NOMO-1 (cell line): ENCODE results near the gene KCNA1.
"Not testable (repeated sequence)": the region's sequence is repeated elsewhere in the genome, so short reads cannot be mapped to it uniquely, and the experiment has no call there.

Experiments used
- DNase-seq, 2 experiments: peaks; one replicate each; lab custom pipeline; 2025; ENCODE audit not compliant: unreplicated experiment in 2 of 2; lab: John Stamatoyannopoulos, UW

Gene KCNA1

GRCh38 chr12:4909734-4910501 lies at the start of gene KCNA1:
Gene KCNA1, plus strand, starts transcription at chr12:4909905. Its CDS starts 1,474 bp downstream, at chr12:4911379.
- DNase-seq = no peak

- DNase-seq = no peak
Measured at GRCh38 chr12:4860741-4861140, 49.0 kb upstream of the KCNA1 start.

DNA sequence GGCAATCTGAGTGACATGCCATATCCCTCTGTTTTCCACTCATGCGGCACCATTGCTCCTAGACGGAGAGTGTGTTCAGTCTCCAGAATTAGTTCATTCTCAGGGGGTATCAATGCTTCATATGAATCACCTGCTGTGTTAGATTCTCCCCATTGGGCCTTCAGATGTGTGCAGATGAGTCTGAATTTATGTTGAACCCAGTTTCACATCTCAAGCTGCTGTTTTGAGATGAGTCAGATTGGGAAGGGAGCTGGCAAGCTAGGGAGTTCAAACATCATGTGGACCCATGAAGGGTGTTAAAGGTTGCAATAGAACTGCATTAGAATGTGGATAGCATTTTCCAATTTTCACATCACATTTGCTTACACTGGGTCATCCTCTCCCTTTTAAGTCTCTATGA lies 46.9 kb upstream of the KCNA1 start:
- DNase-seq = no peak

DNA sequence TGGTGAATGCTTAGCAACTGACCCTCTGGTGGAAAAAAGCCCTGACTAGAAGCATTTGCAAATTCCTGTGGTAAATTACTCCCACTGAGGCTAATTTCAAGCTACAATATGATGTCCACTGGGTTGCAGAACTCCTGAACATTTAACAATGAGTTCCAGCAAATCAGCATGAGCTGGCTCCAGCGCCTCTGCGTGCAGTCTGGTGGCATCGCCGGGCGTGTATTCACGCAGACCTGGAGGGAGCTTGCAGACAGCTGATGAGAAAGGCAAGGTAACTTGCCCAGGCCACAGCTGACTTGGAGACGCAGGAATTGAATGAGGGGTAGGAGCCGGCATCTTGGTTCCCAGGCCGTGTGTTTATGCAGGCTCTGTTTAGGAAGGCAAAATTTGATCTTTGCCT lies 45.1 kb upstream of the KCNA1 start:
- DNase-seq = no peak

DNA sequence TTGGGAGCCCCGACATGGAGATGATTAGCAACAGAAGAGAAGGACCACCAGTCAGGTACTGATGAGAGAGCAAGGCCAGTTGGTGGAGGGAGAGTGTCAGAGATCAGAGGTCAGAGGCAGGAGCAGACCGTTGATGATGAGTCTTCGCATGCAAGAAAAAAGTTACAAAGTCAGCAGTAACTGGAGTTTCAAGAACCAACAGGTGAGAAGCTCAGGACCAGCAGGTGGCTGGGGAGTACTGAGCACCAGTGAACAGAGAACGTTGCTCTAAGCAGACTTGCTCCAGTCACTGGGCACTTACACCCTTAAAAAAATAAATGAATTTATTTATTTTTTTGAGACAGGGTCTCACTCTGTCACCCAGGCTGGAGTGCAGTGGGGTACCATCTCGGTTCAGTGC lies 44.5 kb upstream of the KCNA1 start:
- DNase-seq = no peak

- DNase-seq = no peak
Measured at GRCh38 chr12:4866299-4866698, 43.4 kb upstream of the KCNA1 start.

DNA sequence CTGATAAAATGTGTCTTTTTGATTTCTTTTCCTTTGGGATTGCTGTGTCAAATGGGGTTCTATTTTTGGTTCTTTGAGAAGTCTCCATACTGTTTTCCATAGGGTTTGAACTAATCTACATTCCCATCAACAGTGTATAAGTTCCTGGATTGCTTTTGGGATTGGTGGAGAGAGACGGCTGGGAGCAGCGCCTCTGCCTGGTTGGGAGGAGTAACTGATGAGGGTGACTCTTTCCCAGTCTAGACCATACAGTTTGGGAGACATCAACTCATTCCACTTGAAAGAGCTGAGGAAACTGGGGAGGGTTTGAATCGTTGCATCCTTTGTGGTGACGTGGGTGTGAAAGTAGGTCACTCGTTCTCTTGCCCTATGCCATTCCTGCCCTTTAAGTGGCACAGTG lies 42.3 kb upstream of the KCNA1 start:
- DNase-seq = no peak

- no peak for DNase-seq
Measured at GRCh38 chr12:4870423-4870822, 39.3 kb upstream of the KCNA1 start.

GRCh38 chr12:4871514-4871913 lies 38.2 kb upstream of the KCNA1 start:
- no peak for DNase-seq

- no peak for DNase-seq
Measured at GRCh38 chr12:4873947-4874346, 35.8 kb upstream of the KCNA1 start.

GRCh38 chr12:4874671-4875070 lies 35.0 kb upstream of the KCNA1 start:
- DNase-seq = no peak

- DNase-seq = not testable (repeated sequence)
Measured at GRCh38 chr12:4879481-4879880, 30.2 kb upstream of the KCNA1 start.

GRCh38 chr12:4881266-4882064 lies 28.2 kb upstream of the KCNA1 start:
- no peak for DNase-seq

GRCh38 chr12:4891866-4892265 lies 17.8 kb upstream of the KCNA1 start:
- DNase-seq = no peak

- DNase-seq = no peak
Measured at GRCh38 chr12:4892418-4892817, 17.3 kb upstream of the KCNA1 start.

GRCh38 chr12:4894019-4894418 lies 15.7 kb upstream of the KCNA1 start:
- DNase-seq = no peak

DNA sequence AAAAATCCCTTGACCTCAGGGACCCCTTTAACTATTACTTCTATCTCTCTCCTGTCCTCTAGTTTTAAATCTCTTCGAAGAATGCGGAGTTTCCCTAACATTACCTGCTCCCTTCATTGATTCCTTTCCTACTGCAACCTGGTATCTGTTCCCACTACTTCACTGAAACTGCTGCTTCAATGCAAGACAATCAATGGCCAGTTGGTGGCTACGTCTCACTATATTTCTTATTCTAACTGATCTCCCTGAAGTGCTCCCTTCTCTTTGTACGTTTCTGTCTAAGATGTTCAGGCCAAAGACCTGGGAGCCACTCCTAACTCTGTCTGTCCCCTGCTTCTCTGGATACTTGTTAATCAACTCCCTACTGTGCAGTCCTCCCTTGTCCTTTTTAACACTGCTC lies 10.3 kb upstream of the KCNA1 start:
- no peak for DNase-seq

- DNase-seq = no peak
Measured at GRCh38 chr12:4900327-4900726, 9.4 kb upstream of the KCNA1 start.

DNA sequence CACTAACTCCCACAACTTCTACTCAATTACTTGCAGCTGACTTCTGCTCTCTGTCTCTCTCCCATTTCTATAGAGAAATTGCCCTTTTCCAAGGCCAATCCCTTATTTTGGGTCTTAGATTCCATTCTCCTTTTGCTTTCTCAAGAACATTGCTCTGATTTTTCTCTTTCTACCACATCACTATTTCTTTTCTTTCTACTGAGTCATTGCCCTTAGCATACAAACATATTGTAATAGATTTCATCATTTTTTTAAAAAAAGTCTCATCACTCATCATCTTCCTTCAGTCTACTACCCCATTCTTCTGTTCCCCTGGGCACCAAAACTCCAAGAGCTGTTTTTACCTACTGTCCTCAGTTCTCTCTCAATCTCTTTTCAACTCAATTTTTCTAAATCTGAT lies 4.4 kb upstream of the KCNA1 start:
- no peak for DNase-seq

GRCh38 chr12:4908684-4909409 lies 858 bp upstream of the KCNA1 start:
- no peak for DNase-seq

DNA sequence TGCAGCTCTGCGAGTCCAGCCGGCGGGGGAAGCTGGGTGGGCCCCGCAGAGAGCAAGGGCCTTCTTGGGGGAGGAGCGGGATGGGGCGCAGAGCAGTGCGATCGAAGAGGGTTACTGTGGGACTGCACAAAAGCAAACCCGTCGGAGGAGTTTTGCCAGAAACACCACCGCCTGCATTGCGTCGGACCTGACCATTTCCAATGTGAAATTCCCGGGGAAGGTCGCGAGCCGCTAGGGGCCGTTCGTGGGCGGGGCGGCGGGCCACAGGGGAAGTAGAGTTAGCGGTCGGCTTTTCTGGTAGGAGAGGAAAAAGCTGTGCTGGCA lies 333 bp upstream of the KCNA1 start:
- no peak for DNase-seq
